Measurements from ENCODE around the gene DPH2. TPM values are rescaled to one million over a fixed set of nuclear protein-coding genes. Genes with fewer than 3 reads are reported as not detected.

The DPH2 gene
- total RNA-seq, 4 donors from 2014 or later: 13.1 to 29.4 (median 17.1) TPM

- 68% methylated on average over 3 of the region's 3 CpGs; no CpG with 5 or more reads in 1 of the 2 donors for WGBS, 2 donors (ENCODE audit: low coverage in 1 of 2)
- H3K27ac ChIP-seq: peak overlapping the region in 3 of 4 donors; percentile 77 to 83 (median 78)
- in situ Hi-C loops (cut with MboI; ENCODE audit: low pct_ligation_motif_present in 1 of 4, low pct_unique_long_range_greater_than_20kb in 1 of 4, low sequenced_read_pairs in 3 of 4): no loop called here
- no peak overlapping the region for H3K4me3 ChIP-seq
- H3K4me1 ChIP-seq: peaks cover 7 to 46% (median 29%) of the 10 kb centered on the region in 4 donors
- no peak for DNase-seq
- H3K27me3 ChIP-seq: no peaks in the 10 kb centered on the region
- TF ChIP-seq EP300 (IDR thresholded peaks at IDR 0.05; ENCODE audit: low read depth): no peak
- no peak for TF ChIP-seq POLR2A (IDR thresholded peaks at IDR 0.05)
- no peak for TF ChIP-seq POLR2AphosphoS5 (IDR thresholded peaks at IDR 0.05)
- no peak for TF ChIP-seq CTCF (IDR thresholded peaks at IDR 0.05)
- no peaks in the 10 kb centered on the region for H3K9me3 ChIP-seq
- H3K36me3 ChIP-seq: no peaks in the 10 kb centered on the region
- intact Hi-C loops (cut with DNase I; ENCODE audit: low total_unique reads): no loop called here
Observed at GRCh38 chr1:44015206-44015605, 45.4 kb downstream of the DPH2 start.

- WGBS, 2 donors (ENCODE audit: low coverage in 1 of 2): 89% methylated on average over 19 of the region's 20 CpGs; no CpG with 5 or more reads in 1 of the 2 donors
- Histone ChIP-seq H3K27me3 (no peaks in the 10 kb centered on the region), H3K9me3 (no peaks in the 10 kb centered on the region), H3K27ac (no peak overlapping the region), H3K4me3 (no peak overlapping the region), H3K36me3 (no peaks in the 10 kb centered on the region), H3K4me1 (peaks cover 7 to 42% (median 29%) of the 10 kb centered on the region in 4 donors)
- in situ Hi-C loops (cut with MboI; ENCODE audit: low pct_ligation_motif_present in 1 of 4, low pct_unique_long_range_greater_than_20kb in 1 of 4, low sequenced_read_pairs in 3 of 4): no loop called here
- no peak for DNase-seq
- intact Hi-C loops (cut with DNase I; ENCODE audit: low total_unique reads): no loop called here
- TF ChIP-seq CTCF (IDR thresholded peaks at IDR 0.05): no peak
- TF ChIP-seq POLR2AphosphoS5 (IDR thresholded peaks at IDR 0.05): no peak
- no peak for TF ChIP-seq EP300 (IDR thresholded peaks at IDR 0.05; ENCODE audit: low read depth)
- TF ChIP-seq POLR2A (IDR thresholded peaks at IDR 0.05): no peak
Observed at GRCh38 chr1:44016041-44016889, 46.5 kb downstream of the DPH2 start.

- 80 to 90% methylated on average over 2 to 19 of the region's 20 CpGs for WGBS, 2 donors (ENCODE audit: low coverage in 1 of 2)
Observed at GRCh38 chr1:44016890-44017400, 47.1 kb downstream of the DPH2 start.

More at GRCh38 chr1:44016890-44017400, 47.1 kb downstream of the DPH2 start:
- Histone ChIP-seq H3K9me3 (no peaks in the 10 kb centered on the region), H3K36me3 (no peaks in the 10 kb centered on the region), H3K4me3 (no peak overlapping the region), H3K4me1 (peaks cover 7 to 35% (median 24%) of the 10 kb centered on the region in 4 donors), H3K27ac (no peak overlapping the region), H3K27me3 (no peaks in the 10 kb centered on the region)
- intact Hi-C loops (cut with DNase I; ENCODE audit: low total_unique reads) (no loop called here), in situ Hi-C loops (cut with MboI; ENCODE audit: low pct_ligation_motif_present in 1 of 4, low pct_unique_long_range_greater_than_20kb in 1 of 4, low sequenced_read_pairs in 3 of 4) (no loop called here)
- no peak for DNase-seq
- TF ChIP-seq POLR2AphosphoS5 (IDR thresholded peaks at IDR 0.05) (no peak), POLR2A (IDR thresholded peaks at IDR 0.05) (no peak), CTCF (IDR thresholded peaks at IDR 0.05) (no peak), EP300 (IDR thresholded peaks at IDR 0.05; ENCODE audit: low read depth) (no peak)

Measured in transverse colon (tissue), 4 donors.